CD4-positive, alpha-beta T cell treated with Interleukin-17A for 1 hour (primary cell): ENCODE results near the gene SPAST.
"Not testable (repeated sequence)": the region's sequence is repeated elsewhere in the genome, so short reads cannot be mapped to it uniquely, and the experiment has no call there.

Experiments
- DNase-seq: peaks from one replicate; pipeline ENCODE4 v3.0.0-alpha.2; 2020

The SPAST gene

GRCh38 chr2:32128636-32129035, 65.3 kb downstream of the SPAST start:
- DNase-seq: no peak

GRCh38 chr2:32129086-32129485, 65.7 kb downstream of the SPAST start:
- DNase-seq: no peak

- DNase-seq: peak; percentile 26
Measured at GRCh38 chr2:32135409-32135808, 72.1 kb downstream of the SPAST start.

GRCh38 chr2:32136097-32136496, 72.7 kb downstream of the SPAST start:
- DNase-seq: no peak

GRCh38 chr2:32151544-32151943, 88.2 kb downstream of the SPAST start:
- not testable (repeated sequence) for DNase-seq

GRCh38 chr2:32159678-32160077, 96.3 kb downstream of the SPAST start:
- DNase-seq: no peak

- no peak for DNase-seq
Measured at GRCh38 chr2:32161296-32161695, 97.9 kb downstream of the SPAST start.

GRCh38 chr2:32164254-32164653, 100.9 kb downstream of the SPAST start:
- DNase-seq: not testable (repeated sequence)

GRCh38 chr2:32165027-32165347, 101.6 kb downstream of the SPAST start:
- DNase-seq: peak; percentile 2

GRCh38 chr2:32166115-32166574, 102.8 kb downstream of the SPAST start:
- no peak for DNase-seq

GRCh38 chr2:32168513-32168912, 105.2 kb downstream of the SPAST start:
- DNase-seq: no peak

GRCh38 chr2:32172870-32173269, 109.5 kb downstream of the SPAST start:
- DNase-seq: no peak

GRCh38 chr2:32182667-32183066, 119.3 kb downstream of the SPAST start:
- DNase-seq: no peak

GRCh38 chr2:32189011-32189410, 125.7 kb downstream of the SPAST start:
- no peak for DNase-seq

GRCh38 chr2:32192418-32192817, 129.1 kb downstream of the SPAST start:
- DNase-seq: no peak

- no peak for DNase-seq
Measured at GRCh38 chr2:32200814-32201213, 137.5 kb downstream of the SPAST start.

GRCh38 chr2:32203428-32203827, 140.1 kb downstream of the SPAST start:
- not testable (repeated sequence) for DNase-seq
